Neural cell (in vitro differentiated cells): ENCODE measurements around the gene COL4A1. TPM values are rescaled to one million over a fixed set of nuclear protein-coding genes. Genes with fewer than 3 reads are reported as not detected.

Experiments used
- H2AFZ ChIP-seq: fragments of 200-600, 300-800 bp; sonication (generic), shearing (Covaris generic); 2 replicates; pipeline ENCODE4 v1.6.0; 2014; ENCODE audit warnings: low read depth, mild to moderate bottlenecking, antibody characterized with exemption, low read length, moderate library complexity
- H3F3A ChIP-seq: fragments of 200-600 bp; shearing (Covaris generic); 2 replicates; pipeline ENCODE4 v1.6.1; 2016; ENCODE audit warnings: mild to moderate bottlenecking, moderate library complexity, mixed read lengths, antibody characterized with exemption, low read length; ENCODE audit not compliant: insufficient read depth, poor library complexity, severe bottlenecking
- H3K27ac ChIP-seq: fragments of 200-600, 300-800 bp; sonication (generic), shearing (Covaris generic); 2 replicates; pipeline ENCODE4 v1.5.1; 2014; ENCODE audit warnings: mild to moderate bottlenecking, low read length, moderate library complexity
- H3K27me3 ChIP-seq: fragments of 300-800, 200-600 bp; sonication (generic), shearing (Covaris generic); 2 replicates; pipeline ENCODE4 v1.6.0; 2014; ENCODE audit warnings: mild to moderate bottlenecking, low read depth, low read length, moderate library complexity; ENCODE audit not compliant: insufficient read depth
- H3K36me3 ChIP-seq: fragments of 300-800, 200-600 bp; sonication (generic), shearing (Covaris generic); 2 replicates; pipeline ENCODE4 v1.5.1; 2014; ENCODE audit warnings: mild to moderate bottlenecking, antibody characterized with exemption, low read length, moderate library complexity; ENCODE audit not compliant: insufficient read depth
- H3K4me2 ChIP-seq: fragments of 300-800, 200-600 bp; sonication (generic), shearing (Covaris generic); 2 replicates; pipeline ENCODE4 v1.6.0; 2014; ENCODE audit warnings: mild to moderate bottlenecking, low read length
- H3K4me3 ChIP-seq: fragments of 300-800, 200-600 bp; sonication (generic), shearing (Covaris generic); 2 replicates; pipeline ENCODE4 v1.5.1; 2014; ENCODE audit warnings: mild to moderate bottlenecking, low read length, moderate library complexity
- H3K79me2 ChIP-seq: fragments of 200-600 bp; shearing (Covaris generic); replicated peaks from 2 replicates; pipeline ENCODE4 v1.6.0; 2014; ENCODE audit warnings: mild to moderate bottlenecking, low read length, moderate library complexity; ENCODE audit not compliant: insufficient read depth
- H3K9ac ChIP-seq: fragments of 300-800, 200-600 bp; sonication (generic), shearing (Covaris generic); 2 replicates; pipeline ENCODE4 v1.6.1; 2016; ENCODE audit warnings: mild to moderate bottlenecking, low read length, mixed read lengths
- H3K9me2 ChIP-seq: fragments of 200-600 bp; shearing (Covaris generic); 2 replicates; pipeline ENCODE4 v1.6.1; 2016; ENCODE audit warnings: mild to moderate bottlenecking, low read length, mixed read lengths; ENCODE audit not compliant: insufficient read depth
- H3K9me3 ChIP-seq: fragments of 200-600, 300-800 bp; sonication (generic), shearing (Covaris generic); 2 replicates; pipeline ENCODE4 v1.6.1; 2016; ENCODE audit warnings: mild to moderate bottlenecking, mixed run types, low read length, moderate library complexity, mixed read lengths
- H4K20me1 ChIP-seq: fragments of 200-600 bp; shearing (Covaris generic); 2 replicates; pipeline ENCODE4 v1.6.1; 2016; ENCODE audit warnings: mild to moderate bottlenecking, mixed run types; ENCODE audit not compliant: insufficient read depth
- EP300 ChIP-seq: fragments of 450-650 bp; conservative IDR thresholded peaks from 2 replicates; pipeline ENCODE4 v1.6.1; 2014; ENCODE audit warnings: antibody characterized with exemption, mild to moderate bottlenecking, moderate library complexity; ENCODE audit not compliant: poor library complexity, severe bottlenecking
- EZH2 ChIP-seq: fragments of 200-600, 300-800 bp; shearing (Covaris generic), sonication (generic); IDR thresholded peaks from 2 replicates; pipeline ENCODE4 v1.6.1; 2014; ENCODE audit warnings: antibody characterized with exemption, low read length, borderline replicate concordance, mild to moderate bottlenecking; ENCODE audit not compliant: insufficient read depth, poor library complexity, severe bottlenecking
- MXI1 ChIP-seq: fragments of 450-650 bp; conservative IDR thresholded peaks from 2 replicates; pipeline ENCODE4 v1.6.1; 2014; ENCODE audit warnings: antibody characterized with exemption, mild to moderate bottlenecking; ENCODE audit not compliant: poor library complexity, severe bottlenecking
- POLR2AphosphoS5 ChIP-seq: IDR thresholded peaks from 2 replicates; pipeline ENCODE4 v1.6.1; 2012
- RAD21 ChIP-seq: fragments of 450-650 bp; conservative IDR thresholded peaks from 2 replicates; pipeline ENCODE4 v1.6.1; 2014; ENCODE audit warnings: antibody characterized with exemption, mild to moderate bottlenecking, moderate library complexity
- SMC3 ChIP-seq: fragments of 450-650 bp; conservative IDR thresholded peaks from 2 replicates; pipeline ENCODE4 v1.6.1; 2014; ENCODE audit warnings: antibody characterized with exemption, mild to moderate bottlenecking, moderate library complexity; ENCODE audit not compliant: poor library complexity
- TAF1 ChIP-seq: IDR thresholded peaks from 2 replicates; pipeline ENCODE4 v1.6.1; 2012; ENCODE audit warnings: low read depth
- polyA plus RNA-seq: library from polyadenylated mRNA; depleted of rRNA; stranded (reverse); fragments of >200 nt; gene quantifications from 2 replicates; pipeline ENCODE4 v1.2.3, GENCODE V29; 2014
- TF ChIP-seq, protein P1 (sequence below): fragments of 450-650 bp; IDR thresholded peaks from 2 replicates; pipeline ENCODE4 v1.5.1; 2014; ENCODE audit warnings: antibody characterized with exemption, mild to moderate bottlenecking, moderate library complexity; ENCODE audit not compliant: poor library complexity, severe bottlenecking
- TF ChIP-seq, protein P2 (sequence below): IDR thresholded peaks from 2 replicates; pipeline ENCODE4 v1.6.1; 2012; ENCODE audit warnings: borderline replicate concordance

COL4A1 gene
- polyA plus RNA-seq, 1 donor from 2014 or later: 13.1 TPM

DNA sequence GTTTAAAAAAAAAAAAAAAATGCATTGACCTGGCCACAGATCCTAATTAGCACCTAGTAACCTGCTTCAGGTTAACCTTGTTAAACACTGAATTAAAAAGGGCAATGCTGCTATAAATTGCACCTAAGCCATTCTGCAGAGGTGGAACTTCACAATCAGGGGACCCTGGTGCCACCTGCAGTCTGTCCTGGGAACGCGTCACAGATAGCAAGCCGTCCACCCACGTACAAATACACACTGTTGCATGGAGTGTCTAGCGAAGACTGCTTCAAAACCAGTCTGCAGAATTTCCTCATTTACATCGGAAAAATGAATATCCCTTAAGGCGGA lies 169.3 kb downstream of the COL4A1 start:
- Histone ChIP-seq H3K4me2 (peak overlapping the region; percentile 93), H3K9ac (peak overlapping the region; percentile 65), H3F3A (no peaks in the 10 kb centered on the region), H3K36me3 (no peaks in the 10 kb centered on the region), H3K9me3 (no peaks in the 10 kb centered on the region), H4K20me1 (no peaks in the 10 kb centered on the region), H3K27me3 (peaks cover 18% of the 10 kb centered on the region), H3K9me2 (no peaks in the 10 kb centered on the region), H3K4me3 (peak overlapping the region; percentile 81), H3K79me2 (no peaks in the 10 kb centered on the region), H2AFZ (no peak overlapping the region), H3K27ac (no peak overlapping the region)
- TF ChIP-seq, protein P1, sequence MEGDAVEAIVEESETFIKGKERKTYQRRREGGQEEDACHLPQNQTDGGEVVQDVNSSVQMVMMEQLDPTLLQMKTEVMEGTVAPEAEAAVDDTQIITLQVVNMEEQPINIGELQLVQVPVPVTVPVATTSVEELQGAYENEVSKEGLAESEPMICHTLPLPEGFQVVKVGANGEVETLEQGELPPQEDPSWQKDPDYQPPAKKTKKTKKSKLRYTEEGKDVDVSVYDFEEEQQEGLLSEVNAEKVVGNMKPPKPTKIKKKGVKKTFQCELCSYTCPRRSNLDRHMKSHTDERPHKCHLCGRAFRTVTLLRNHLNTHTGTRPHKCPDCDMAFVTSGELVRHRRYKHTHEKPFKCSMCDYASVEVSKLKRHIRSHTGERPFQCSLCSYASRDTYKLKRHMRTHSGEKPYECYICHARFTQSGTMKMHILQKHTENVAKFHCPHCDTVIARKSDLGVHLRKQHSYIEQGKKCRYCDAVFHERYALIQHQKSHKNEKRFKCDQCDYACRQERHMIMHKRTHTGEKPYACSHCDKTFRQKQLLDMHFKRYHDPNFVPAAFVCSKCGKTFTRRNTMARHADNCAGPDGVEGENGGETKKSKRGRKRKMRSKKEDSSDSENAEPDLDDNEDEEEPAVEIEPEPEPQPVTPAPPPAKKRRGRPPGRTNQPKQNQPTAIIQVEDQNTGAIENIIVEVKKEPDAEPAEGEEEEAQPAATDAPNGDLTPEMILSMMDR: peak; percentile 78
- TF ChIP-seq SMC3 (peak; percentile 81), RAD21 (peak; percentile 81), EP300 (no peak), POLR2AphosphoS5 (no peak)
- TF ChIP-seq, protein P2, sequence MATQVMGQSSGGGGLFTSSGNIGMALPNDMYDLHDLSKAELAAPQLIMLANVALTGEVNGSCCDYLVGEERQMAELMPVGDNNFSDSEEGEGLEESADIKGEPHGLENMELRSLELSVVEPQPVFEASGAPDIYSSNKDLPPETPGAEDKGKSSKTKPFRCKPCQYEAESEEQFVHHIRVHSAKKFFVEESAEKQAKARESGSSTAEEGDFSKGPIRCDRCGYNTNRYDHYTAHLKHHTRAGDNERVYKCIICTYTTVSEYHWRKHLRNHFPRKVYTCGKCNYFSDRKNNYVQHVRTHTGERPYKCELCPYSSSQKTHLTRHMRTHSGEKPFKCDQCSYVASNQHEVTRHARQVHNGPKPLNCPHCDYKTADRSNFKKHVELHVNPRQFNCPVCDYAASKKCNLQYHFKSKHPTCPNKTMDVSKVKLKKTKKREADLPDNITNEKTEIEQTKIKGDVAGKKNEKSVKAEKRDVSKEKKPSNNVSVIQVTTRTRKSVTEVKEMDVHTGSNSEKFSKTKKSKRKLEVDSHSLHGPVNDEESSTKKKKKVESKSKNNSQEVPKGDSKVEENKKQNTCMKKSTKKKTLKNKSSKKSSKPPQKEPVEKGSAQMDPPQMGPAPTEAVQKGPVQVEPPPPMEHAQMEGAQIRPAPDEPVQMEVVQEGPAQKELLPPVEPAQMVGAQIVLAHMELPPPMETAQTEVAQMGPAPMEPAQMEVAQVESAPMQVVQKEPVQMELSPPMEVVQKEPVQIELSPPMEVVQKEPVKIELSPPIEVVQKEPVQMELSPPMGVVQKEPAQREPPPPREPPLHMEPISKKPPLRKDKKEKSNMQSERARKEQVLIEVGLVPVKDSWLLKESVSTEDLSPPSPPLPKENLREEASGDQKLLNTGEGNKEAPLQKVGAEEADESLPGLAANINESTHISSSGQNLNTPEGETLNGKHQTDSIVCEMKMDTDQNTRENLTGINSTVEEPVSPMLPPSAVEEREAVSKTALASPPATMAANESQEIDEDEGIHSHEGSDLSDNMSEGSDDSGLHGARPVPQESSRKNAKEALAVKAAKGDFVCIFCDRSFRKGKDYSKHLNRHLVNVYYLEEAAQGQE: no peak

DNA sequence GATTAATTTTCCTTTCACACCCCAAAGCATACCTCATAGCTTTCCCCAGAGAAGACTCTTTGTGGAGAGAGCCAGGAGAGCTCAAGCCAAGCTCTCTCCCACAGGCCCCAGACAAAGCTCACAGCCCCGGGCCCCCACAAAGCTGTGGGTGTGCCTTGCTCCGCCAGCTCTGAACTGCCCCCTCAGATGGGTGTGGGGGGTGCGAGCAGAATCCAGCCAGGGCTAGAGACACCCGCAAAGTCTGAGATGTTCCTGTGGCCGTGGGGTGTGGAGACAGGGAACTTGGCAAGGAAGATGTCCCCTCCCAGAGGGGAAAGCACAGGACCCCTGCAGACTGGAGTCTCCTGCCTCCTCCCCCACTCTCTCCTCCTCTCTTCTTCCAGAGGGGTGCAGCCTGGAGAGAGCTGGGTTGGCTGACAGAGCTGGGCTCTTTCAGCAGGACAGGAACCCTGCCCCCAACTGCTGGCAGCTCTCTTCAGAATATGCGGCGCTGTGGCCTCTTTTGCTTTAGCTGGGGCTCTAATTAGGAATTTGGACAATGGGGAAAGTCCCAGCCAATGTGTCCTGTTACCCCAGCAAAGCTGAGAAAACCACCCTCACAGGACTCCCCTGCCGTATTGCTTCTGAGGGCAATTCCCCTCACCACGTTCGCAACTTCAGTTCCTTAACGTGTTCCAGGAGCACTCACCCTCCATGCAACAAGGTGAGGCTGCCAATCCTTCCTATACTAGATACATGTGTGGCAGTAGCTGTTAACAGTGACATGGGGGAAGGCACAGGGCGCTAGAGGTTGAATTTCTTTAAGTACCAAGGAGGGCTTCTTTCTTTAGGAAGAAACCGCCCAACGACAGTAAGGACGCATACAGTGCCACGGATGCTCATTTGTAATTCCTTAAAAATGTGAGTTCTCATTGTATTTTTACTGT lies 170.0 kb downstream of the COL4A1 start:
- H3K27ac ChIP-seq: no peak overlapping the region
- H3K36me3 ChIP-seq: no peaks in the 10 kb centered on the region
- H3K9ac ChIP-seq: peak overlapping the region; percentile 65
- no peaks in the 10 kb centered on the region for H3F3A ChIP-seq
- H3K27me3 ChIP-seq: peaks cover 18% of the 10 kb centered on the region
- H3K4me3 ChIP-seq: peak overlapping the region; percentile 81
- no peaks in the 10 kb centered on the region for H3K9me2 ChIP-seq
- H3K79me2 ChIP-seq: no peaks in the 10 kb centered on the region
- H2AFZ ChIP-seq: no peak overlapping the region
- H3K9me3 ChIP-seq: no peaks in the 10 kb centered on the region
- no peak for TF ChIP-seq TAF1
- TF ChIP-seq, protein P2: no peak
- no peak for TF ChIP-seq POLR2AphosphoS5
- no peak for TF ChIP-seq RAD21
- no peak for TF ChIP-seq EP300
- TF ChIP-seq MXI1: no peak
- no peak for TF ChIP-seq EZH2
- TF ChIP-seq, protein P1: no peak
- TF ChIP-seq SMC3: no peak
- no peaks in the 10 kb centered on the region for H4K20me1 ChIP-seq
- H3K4me2 ChIP-seq: peak overlapping the region; percentile 93
